Ectodermal cell (in vitro differentiated cells): ENCODE results near the gene CPD.

Experiments used
- H3K27ac ChIP-seq: 2 replicates; pipeline ENCODE4 v1.7.0; 2013; ENCODE audit warnings: mild to moderate bottlenecking, low read depth, low read length; ENCODE audit not compliant: insufficient read depth, poor library complexity, severe bottlenecking
- H3K27me3 ChIP-seq: 2 replicates; pipeline ENCODE4 v1.7.0; 2013; ENCODE audit warnings: mild to moderate bottlenecking, low read length; ENCODE audit not compliant: insufficient read depth, control insufficient read depth, poor library complexity, severe bottlenecking
- H3K36me3 ChIP-seq: one replicate; pipeline ENCODE4 v1.7.0; 2013; ENCODE audit warnings: low read length; ENCODE audit not compliant: control insufficient read depth, insufficient read depth
- H3K4me1 ChIP-seq: one replicate; pipeline ENCODE4 v1.7.0; 2013; ENCODE audit warnings: low read length; ENCODE audit not compliant: control insufficient read depth, insufficient read depth
- H3K4me3 ChIP-seq: 2 replicates; pipeline ENCODE4 v1.7.0; 2013; ENCODE audit warnings: low read depth, low read length, control low read depth; ENCODE audit not compliant: insufficient read depth
- H3K9me3 ChIP-seq: 2 replicates; pipeline ENCODE4 v1.7.0; 2013; ENCODE audit warnings: mild to moderate bottlenecking, low read length, moderate library complexity; ENCODE audit not compliant: control insufficient read depth
- WGBS, 2 experiments: methylation state at CpG; one replicate each; pipeline ENCODE4 v1.1.7; 2013; ENCODE audit warnings: missing lambda C conversion rate in 2 of 2; 5-methylcytosine and 5-hydroxymethylcytosine counted together

Gene CPD

DNA sequence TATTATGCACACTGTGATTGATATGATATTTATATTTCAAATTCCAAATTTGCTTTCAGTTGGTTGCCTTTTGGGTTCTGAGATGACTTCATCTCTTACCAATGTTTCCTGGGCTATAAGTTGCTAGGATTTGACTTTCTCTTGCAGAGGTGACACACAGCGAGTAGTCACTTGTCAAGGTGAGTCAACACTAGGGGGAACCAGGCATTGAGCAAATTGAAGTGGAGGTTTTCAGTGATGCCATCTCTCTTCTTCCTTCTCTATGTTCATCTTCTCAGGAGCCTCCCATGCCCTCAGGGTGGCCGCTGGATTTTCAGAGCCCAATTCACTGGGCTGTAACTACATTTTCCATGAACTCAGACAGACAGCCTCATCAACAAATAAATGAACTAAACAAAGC is 6.0 kb upstream of the CPD start:
- H3K4me3 ChIP-seq: no peak overlapping the region
- H3K9me3 ChIP-seq: no peaks in the 10 kb centered on the region
- H3K27ac ChIP-seq: no peak overlapping the region
- 75 to 80% methylated on average over 2 of the region's 2 CpGs for WGBS, 2 experiments
- H3K4me1 ChIP-seq: peaks cover 20% of the 10 kb centered on the region
- no peaks in the 10 kb centered on the region for H3K36me3 ChIP-seq
- peaks cover 13% of the 10 kb centered on the region for H3K27me3 ChIP-seq

DNA sequence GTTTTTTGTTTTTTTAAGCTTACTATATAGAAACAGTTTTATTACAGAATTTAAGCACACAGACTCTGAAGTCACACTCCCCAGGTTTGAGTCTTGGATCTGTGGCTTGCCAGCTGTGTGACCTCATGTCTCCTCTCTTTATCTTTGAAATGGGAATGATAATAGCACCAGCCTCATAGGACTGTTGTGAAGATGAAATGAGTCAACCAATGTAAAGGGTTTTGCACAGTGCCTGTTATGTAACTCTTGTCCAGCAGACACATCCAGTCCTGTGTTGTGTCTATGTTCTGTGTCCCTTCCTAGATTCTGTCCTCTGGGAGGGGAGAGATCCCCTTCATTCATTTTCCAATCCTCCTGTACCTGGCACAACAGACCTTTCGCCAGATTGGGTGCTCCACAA is 3.1 kb upstream of the CPD start:
- Histone ChIP-seq H3K9me3 (no peaks in the 10 kb centered on the region), H3K27ac (no peak overlapping the region), H3K4me3 (no peak overlapping the region), H3K36me3 (no peaks in the 10 kb centered on the region), H3K4me1 (peaks cover 22% of the 10 kb centered on the region), H3K27me3 (peaks cover 35% of the 10 kb centered on the region)
- 94 to 97% methylated on average over 1 of the region's 1 CpG for WGBS, 2 experiments

DNA sequence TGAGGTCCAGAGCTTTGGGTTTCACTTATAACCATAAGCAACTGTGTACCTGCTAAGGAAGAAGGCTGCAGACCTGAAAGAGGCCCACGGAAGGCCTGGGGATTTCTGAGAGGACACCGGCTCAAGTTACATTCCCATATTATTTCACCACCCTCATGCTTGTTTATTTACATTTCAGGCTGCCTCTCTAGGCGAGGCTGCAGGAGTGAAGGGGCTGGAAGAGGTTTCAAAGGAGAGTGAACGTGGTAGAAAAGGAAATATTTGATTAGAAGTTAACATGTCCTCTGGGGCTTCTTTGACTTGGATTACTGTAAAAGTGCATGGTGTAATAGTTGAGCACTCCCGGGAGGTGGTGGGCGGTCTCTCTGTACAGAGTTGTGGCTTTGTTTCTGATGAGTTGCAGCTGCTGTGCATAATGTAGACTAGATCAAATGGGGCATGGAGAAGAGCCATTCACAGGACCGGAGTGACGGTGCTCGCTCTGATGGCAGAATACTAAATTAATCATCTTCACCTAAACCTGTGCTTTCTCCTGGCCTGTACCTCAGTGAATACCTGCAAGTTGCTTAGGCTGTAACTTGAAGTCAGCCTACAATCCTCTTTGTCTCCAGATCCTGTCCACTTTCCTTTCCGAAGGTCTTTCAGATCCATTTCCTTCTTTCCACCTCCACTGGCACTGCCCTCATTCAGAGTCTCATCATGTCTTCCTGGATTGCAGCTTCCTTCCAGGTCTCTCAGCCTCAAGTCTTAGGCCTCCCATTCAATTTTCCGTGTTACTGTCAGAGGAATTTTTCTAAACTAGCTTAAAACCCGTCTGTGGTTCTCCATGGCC is 1.9 kb upstream of the CPD start:
- Histone ChIP-seq H3K27me3 (peaks cover 35% of the 10 kb centered on the region), H3K36me3 (no peaks in the 10 kb centered on the region), H3K27ac (no peak overlapping the region), H3K9me3 (no peaks in the 10 kb centered on the region), H3K4me1 (peaks cover 31% of the 10 kb centered on the region), H3K4me3 (no peak overlapping the region)
- 65 to 66% methylated on average over 11 to 12 of the region's 12 CpGs for whole genome bisulfite sequencing, 2 experiments

DNA sequence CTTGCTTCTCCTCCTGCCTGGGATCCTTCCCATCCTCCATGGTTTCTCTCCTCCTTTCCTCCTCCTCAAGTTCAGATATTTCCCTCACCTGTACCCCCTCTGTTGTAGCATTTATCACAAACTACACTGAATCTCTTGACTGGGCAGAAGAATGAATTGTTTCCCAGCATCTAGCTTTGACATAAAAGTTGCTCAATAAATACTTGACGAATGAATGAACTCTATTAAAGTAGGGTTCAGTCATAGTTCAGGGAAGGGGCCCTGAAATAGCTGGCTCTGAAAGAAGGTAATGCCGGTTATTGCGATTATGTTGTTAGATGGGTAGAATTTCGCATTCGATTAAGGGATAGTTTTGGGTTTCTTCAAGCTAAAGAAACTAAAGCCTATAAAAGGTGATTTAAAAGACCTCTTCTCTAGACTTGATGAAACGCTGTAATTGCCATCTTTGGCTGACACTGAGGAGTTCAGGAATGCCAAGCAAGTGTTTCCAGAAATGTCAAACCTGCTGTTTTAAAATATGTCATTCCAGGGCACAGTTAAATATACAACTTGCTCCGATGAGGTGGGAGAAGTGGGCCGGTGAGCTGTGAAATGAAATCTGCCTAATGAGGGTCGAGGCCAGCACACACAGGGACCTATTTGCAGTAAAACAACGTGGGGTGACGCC is 1.0 kb upstream of the CPD start:
- Histone ChIP-seq H3K4me1 (peaks cover 31% of the 10 kb centered on the region), H3K4me3 (peak overlapping the region; percentile 89), H3K9me3 (no peaks in the 10 kb centered on the region), H3K27ac (no peak overlapping the region), H3K36me3 (no peaks in the 10 kb centered on the region), H3K27me3 (peaks cover 35% of the 10 kb centered on the region)
- 82% methylated on average over 11 of the region's 11 CpGs for WGBS, 2 experiments

DNA sequence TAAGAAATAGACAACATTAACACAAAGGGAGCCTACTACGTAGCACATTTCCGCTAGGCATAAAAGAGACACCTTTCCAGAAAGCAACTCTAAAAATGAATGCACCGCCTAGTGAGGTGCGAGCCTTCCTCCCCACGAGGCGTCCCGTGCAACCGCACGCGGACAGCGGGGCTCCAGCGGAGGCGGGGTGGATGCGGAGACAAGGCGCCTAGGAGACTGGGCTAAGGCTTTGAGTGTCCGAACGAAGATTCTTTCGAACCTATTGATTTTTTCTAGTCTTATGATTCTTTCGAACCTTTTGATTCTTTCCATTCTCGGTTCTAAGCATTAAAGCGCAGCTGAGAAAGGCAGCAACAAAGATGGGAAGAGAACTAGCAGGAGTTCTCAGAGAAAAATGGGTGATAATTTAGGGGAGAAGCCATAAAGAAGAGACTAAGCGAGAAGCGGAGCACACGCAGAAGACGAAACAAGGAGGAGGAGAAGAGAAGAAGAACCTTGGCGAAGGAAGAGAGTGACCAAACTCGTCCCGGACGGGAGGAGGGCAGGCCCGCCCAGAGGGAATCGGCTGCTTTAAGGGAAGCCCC is 394 bp upstream of the CPD start:
- Histone ChIP-seq H3K4me3 (peak overlapping the region; percentile 89), H3K9me3 (no peaks in the 10 kb centered on the region), H3K36me3 (no peaks in the 10 kb centered on the region), H3K27me3 (peaks cover 35% of the 10 kb centered on the region), H3K27ac (no peak overlapping the region), H3K4me1 (peaks cover 31% of the 10 kb centered on the region)
- 13 to 16% methylated on average over 31 of the region's 31 CpGs for whole genome bisulfite sequencing, 2 experiments

DNA sequence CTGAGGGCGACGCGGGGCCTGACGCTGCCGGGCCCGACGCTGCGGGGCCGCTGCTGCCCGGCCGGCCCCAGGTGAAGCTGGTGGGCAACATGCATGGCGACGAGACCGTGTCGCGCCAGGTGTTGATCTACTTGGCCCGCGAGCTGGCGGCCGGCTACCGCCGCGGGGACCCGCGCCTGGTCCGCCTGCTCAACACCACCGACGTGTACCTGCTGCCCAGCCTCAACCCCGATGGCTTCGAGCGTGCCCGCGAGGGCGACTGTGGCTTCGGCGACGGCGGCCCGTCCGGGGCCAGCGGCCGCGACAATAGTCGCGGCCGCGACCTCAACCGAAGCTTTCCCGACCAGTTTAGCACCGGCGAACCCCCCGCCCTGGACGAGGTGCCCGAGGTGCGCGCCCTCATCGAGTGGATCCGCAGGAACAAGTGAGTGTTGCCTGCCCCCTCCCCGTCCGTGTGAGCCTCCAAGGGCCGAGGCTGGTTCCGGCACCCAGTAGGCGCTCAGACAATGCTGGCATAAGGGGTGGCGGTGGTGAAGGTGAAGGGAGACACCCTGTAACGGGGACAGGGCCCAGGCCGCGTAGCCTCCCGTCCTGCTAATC is 676 bp downstream of the CPD start:
- Histone ChIP-seq H3K27me3 (peaks cover 35% of the 10 kb centered on the region), H3K27ac (no peak overlapping the region), H3K36me3 (no peaks in the 10 kb centered on the region), H3K4me1 (peaks cover 31% of the 10 kb centered on the region), H3K9me3 (no peaks in the 10 kb centered on the region), H3K4me3 (peak overlapping the region; percentile 89)
- 0% methylated on average over 68 of the region's 68 CpGs for WGBS, 2 experiments

DNA sequence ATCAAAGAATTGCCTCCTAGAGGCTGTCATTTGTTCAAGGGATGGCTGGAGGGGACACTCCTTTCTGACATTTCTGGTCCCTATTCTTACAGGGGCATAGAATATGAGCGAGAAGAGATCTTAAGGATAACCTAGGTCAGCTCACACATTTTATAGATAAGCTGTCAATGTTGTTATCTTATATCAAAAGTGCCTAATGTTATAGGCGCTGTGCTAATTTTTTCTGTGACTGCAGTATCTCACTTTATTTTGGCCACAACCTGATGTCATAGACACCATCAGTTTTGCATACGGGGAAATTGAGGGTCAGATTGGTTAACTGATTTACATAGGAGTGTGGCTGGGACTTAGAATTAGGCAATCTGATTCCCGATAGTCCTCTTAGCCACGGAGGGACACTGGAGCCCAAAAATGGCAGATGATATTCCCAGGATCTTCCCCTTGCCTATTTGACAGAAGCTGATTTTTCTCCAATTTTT is 1.2 kb downstream of the CPD start:
- Histone ChIP-seq H3K36me3 (no peaks in the 10 kb centered on the region), H3K4me3 (peak overlapping the region; percentile 89), H3K9me3 (no peaks in the 10 kb centered on the region), H3K27ac (no peak overlapping the region), H3K27me3 (peaks cover 35% of the 10 kb centered on the region), H3K4me1 (peaks cover 31% of the 10 kb centered on the region)
- 15 to 17% methylated on average over 4 to 5 of the region's 5 CpGs for WGBS, 2 experiments

DNA sequence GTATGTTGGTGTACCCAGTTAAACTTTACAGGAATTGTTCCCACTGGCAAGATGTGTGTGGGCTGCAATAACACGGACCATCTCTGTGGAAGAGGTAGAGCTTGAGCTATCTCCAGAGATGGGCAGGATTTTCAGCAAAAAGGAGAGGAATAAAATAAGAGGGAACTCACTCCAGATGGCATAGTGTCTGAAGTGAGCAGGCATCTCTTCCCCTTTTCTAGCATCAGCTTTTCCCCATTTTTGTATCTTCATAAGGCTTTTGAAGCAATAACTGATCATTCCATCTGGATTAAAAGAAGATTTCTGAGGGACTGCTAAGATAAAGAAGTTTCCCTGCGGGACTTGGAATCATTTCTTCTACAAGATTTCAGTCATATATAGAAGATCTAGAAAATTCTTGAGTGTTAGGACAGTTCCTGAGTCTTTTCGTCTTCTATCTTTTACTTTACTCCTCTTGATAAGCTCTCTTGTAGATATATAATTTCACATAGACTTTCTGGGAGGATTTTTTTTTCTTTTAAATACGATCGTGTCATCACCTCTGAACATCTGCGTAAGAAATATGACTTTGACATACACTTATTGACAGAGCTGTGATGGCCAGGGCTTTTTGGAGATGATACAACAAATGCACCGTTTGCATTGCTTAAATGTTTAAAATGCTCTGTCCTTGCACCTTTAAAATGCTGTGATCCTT is 2.1 kb downstream of the CPD start:
- Histone ChIP-seq H3K4me3 (no peak overlapping the region), H3K36me3 (no peaks in the 10 kb centered on the region), H3K4me1 (peaks cover 31% of the 10 kb centered on the region), H3K9me3 (no peaks in the 10 kb centered on the region), H3K27ac (no peak overlapping the region), H3K27me3 (peaks cover 32% of the 10 kb centered on the region)
- WGBS, 2 experiments: 82% methylated on average over 5 to 7 of the region's 7 CpGs

DNA sequence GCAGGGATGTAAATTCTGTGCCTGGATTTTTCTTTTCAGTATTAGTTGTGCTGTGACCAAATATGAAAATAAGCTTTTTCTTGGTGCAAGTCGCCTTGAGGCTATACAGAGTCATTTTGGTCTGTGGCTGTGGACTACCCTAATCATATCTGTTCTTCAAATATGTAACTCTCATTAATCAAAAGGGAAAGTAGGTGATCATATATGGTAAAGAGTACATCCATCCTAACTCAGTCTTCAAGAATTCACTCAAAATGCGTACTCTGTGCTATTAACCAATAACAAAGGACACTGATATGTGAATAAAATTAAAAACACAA is 2.6 kb downstream of the CPD start:
- 83 to 94% methylated on average over 1 to 2 of the region's 2 CpGs for WGBS, 2 experiments
- H3K4me3 ChIP-seq: no peak overlapping the region

More for the DNA sequence above, 2.6 kb downstream of the CPD start:
- Histone ChIP-seq H3K36me3 (peaks cover 4% of the 10 kb centered on the region), H3K9me3 (no peaks in the 10 kb centered on the region), H3K27me3 (peaks cover 31% of the 10 kb centered on the region), H3K27ac (no peak overlapping the region), H3K4me1 (peaks cover 30% of the 10 kb centered on the region)
